H1 (cell line): ENCODE results near the gene ARHGAP42. TPM values are rescaled to one million over a fixed set of nuclear protein-coding genes. Genes with fewer than 3 reads are reported as not detected.

ENCODE experiments used
- BCL11A ChIP-seq, 2 experiments: IDR thresholded peaks; one replicate each; pipeline ENCODE4 v1.6.1; 2011; ENCODE audit warnings: low read depth in 2 of 2, low read length in 2 of 2, mild to moderate bottlenecking in 2 of 2
- NANOG ChIP-seq: IDR thresholded peaks from 2 replicates; pipeline ENCODE4 v1.6.1; 2011; ENCODE audit warnings: low read length, low read depth, mild to moderate bottlenecking, inconsistent platforms; ENCODE audit not compliant: insufficient read depth, poor library complexity, severe bottlenecking
- RXRA ChIP-seq: IDR thresholded peaks from 2 replicates; pipeline ENCODE4 v1.6.1; 2011; ENCODE audit warnings: low read depth, mild to moderate bottlenecking, low read length, moderate library complexity; ENCODE audit not compliant: insufficient read depth
- polyA plus RNA-seq, 7 experiments: library from polyadenylated mRNA; depleted of rRNA in 3 of 7; stranded (reverse) in 5 of 7; unstranded in 2 of 7; fragments of >200 nt in 5 of 7; fragments of 200-250 nt in 2 of 7; gene quantifications; 1 replicate in 5 of 7; 2 replicates in 1 of 7; 4 replicates in 1 of 7; pipeline versions ENCODE4 v1.2.1 to v1.2.3, GENCODE V29; 2011 to 2013; ENCODE audit warnings: missing spikeins in 2 of 7, mixed read lengths in 2 of 7
- total RNA-seq: library from RNA; stranded (reverse); fragmentation: NEBNext Ultra II Directional; extraction: Animal tissue kit (Norgen Biotek cat#: 25700); gene quantifications from 2 replicates; pipeline ENCODE4 v1.2.1, GENCODE V29; 2021
- TF ChIP-seq, protein P1 (sequence below): IDR thresholded peaks from 2 replicates; pipeline ENCODE4 v1.6.1; 2011; ENCODE audit warnings: low read depth, mild to moderate bottlenecking, low read length; ENCODE audit not compliant: insufficient read depth
- TF ChIP-seq, protein P2 (sequence below): IDR thresholded peaks from 2 replicates; pipeline ENCODE4 v1.6.1; 2012; ENCODE audit warnings: low read length, inconsistent platforms

Gene ARHGAP42
- total and polyA plus RNA-seq, 2 of the 8 experiments (the other 6 are each of a cell fraction or from before 2014, with no cell fraction given) = 22.2 to 33.5 TPM

DNA sequence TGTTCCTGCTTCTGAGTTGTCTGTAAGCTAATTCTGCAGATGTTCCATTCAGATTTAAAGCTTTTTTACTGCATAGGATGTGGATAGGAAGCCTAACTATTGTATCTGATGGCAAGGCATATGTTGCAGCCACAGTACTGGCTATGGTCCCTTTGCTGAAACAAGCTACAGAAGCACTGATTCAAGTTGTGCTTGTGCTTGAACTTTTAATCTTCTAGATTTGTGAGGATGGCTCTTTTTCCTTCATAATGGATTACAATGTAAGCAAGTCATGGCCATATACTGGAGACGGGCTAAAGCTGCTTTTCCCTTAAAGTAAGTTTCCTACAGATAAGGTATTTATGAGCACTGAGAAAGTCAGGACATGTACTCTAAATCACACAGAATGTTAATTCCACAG lies 303.8 kb downstream of the ARHGAP42 start (continued):
- no peak for TF ChIP-seq RXRA
- no peak for TF ChIP-seq BCL11A (IDR thresholded peaks at IDR 0.05; ENCODE audit: low read depth in 2 of 2, low read length in 2 of 2)
- TF ChIP-seq, protein P1, sequence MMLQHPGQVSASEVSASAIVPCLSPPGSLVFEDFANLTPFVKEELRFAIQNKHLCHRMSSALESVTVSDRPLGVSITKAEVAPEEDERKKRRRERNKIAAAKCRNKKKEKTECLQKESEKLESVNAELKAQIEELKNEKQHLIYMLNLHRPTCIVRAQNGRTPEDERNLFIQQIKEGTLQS = no peak
- TF ChIP-seq, protein P2, sequence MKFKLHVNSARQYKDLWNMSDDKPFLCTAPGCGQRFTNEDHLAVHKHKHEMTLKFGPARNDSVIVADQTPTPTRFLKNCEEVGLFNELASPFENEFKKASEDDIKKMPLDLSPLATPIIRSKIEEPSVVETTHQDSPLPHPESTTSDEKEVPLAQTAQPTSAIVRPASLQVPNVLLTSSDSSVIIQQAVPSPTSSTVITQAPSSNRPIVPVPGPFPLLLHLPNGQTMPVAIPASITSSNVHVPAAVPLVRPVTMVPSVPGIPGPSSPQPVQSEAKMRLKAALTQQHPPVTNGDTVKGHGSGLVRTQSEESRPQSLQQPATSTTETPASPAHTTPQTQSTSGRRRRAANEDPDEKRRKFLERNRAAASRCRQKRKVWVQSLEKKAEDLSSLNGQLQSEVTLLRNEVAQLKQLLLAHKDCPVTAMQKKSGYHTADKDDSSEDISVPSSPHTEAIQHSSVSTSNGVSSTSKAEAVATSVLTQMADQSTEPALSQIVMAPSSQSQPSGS = no peak
- no peak for TF ChIP-seq NANOG
- TF ChIP-seq, all 59 proteins: peak for 0
